Liver (tissue), 9 donors: ENCODE results near the gene YY1. TPM values are rescaled to one million over a fixed set of nuclear protein-coding genes. Genes with fewer than 3 reads are reported as not detected.

ENCODE experiments used
- DNase-seq: peaks from one replicate; pipeline ENCODE4 v3.0.0-alpha.2; 2017; ENCODE audit warnings: low spot score
- H3K27ac ChIP-seq, 2 donors: one replicate each; pipeline ENCODE4 v1.7.0; 2013; ENCODE audit warnings: inconsistent platforms in 2 of 2, low read length in 2 of 2, control low read depth in 1 of 2, low read depth in 1 of 2, mild to moderate bottlenecking in 1 of 2
- H3K27me3 ChIP-seq, 4 donors: one replicate each; pipeline versions ENCODE4 v1.6.1 to v1.7.0; 2013; ENCODE audit warnings: low read length in 3 of 4, inconsistent platforms in 1 of 4, mild to moderate bottlenecking in 1 of 4, moderate library complexity in 1 of 4; ENCODE audit not compliant: control insufficient read depth in 4 of 4, insufficient read depth in 4 of 4
- H3K36me3 ChIP-seq, 4 donors: one replicate each; pipeline versions ENCODE4 v1.6.1 to v1.7.0; 2013; ENCODE audit warnings: low read length in 3 of 4, mild to moderate bottlenecking in 3 of 4, low read depth in 1 of 4, moderate library complexity in 1 of 4; ENCODE audit not compliant: control insufficient read depth in 4 of 4, insufficient read depth in 3 of 4
- H3K4me1 ChIP-seq, 4 donors: one replicate each; pipeline versions ENCODE4 v1.6.1 to v1.7.0; 2013; ENCODE audit warnings: low read length in 3 of 4, mild to moderate bottlenecking in 3 of 4, moderate library complexity in 1 of 4; ENCODE audit not compliant: control insufficient read depth in 4 of 4, insufficient read depth in 4 of 4
- H3K4me3 ChIP-seq, 3 donors: one replicate each; pipeline versions ENCODE4 v1.6.1 to v1.7.0; 2013; ENCODE audit warnings: low read length in 3 of 3, control low read depth in 1 of 3, low read depth in 1 of 3, mild to moderate bottlenecking in 1 of 3
- H3K9ac ChIP-seq, 2 donors: one replicate each; pipeline ENCODE4 v1.7.0; 2013; ENCODE audit warnings: low read length in 2 of 2, mild to moderate bottlenecking in 2 of 2, moderate library complexity in 2 of 2, control low read depth in 1 of 2, low read depth in 1 of 2
- H3K9me3 ChIP-seq, 4 donors: one replicate each; pipeline versions ENCODE4 v1.6.1 to v1.7.0; 2013; ENCODE audit warnings: low read length in 3 of 4; ENCODE audit not compliant: control insufficient read depth in 4 of 4
- EGR1 ChIP-seq, 2 donors: IDR thresholded peaks; 2 replicates each; pipeline ENCODE4 v1.6.1; 2016 to 2018; ENCODE audit warnings: antibody characterized with exemption in 2 of 2, low read depth in 2 of 2
- FOXA1 ChIP-seq: IDR thresholded peaks from 2 replicates; pipeline ENCODE4 v1.6.1; 2016; ENCODE audit warnings: antibody characterized with exemption
- FOXA2 ChIP-seq: IDR thresholded peaks from 2 replicates; pipeline ENCODE4 v1.6.1; 2016; ENCODE audit warnings: antibody characterized with exemption
- GABPA ChIP-seq, 2 donors: IDR thresholded peaks in 1 of 2; conservative IDR thresholded peaks in 1 of 2; 2 replicates each; pipeline ENCODE4 v1.6.1; 2016; ENCODE audit warnings: antibody characterized with exemption in 2 of 2, mild to moderate bottlenecking in 1 of 2, moderate library complexity in 1 of 2
- HNF4A ChIP-seq, 2 donors: conservative IDR thresholded peaks; 2 replicates each; pipeline ENCODE4 v1.6.1; 2016; ENCODE audit warnings: antibody characterized with exemption in 2 of 2, mild to moderate bottlenecking in 2 of 2
- HNF4G ChIP-seq: IDR thresholded peaks from 2 replicates; pipeline ENCODE4 v1.6.1; 2016; ENCODE audit warnings: antibody characterized with exemption
- JUND ChIP-seq, 2 donors: IDR thresholded peaks; 2 replicates each; pipeline ENCODE4 v1.6.1; 2016; ENCODE audit warnings: antibody characterized with exemption in 2 of 2
- NR2F2 ChIP-seq: IDR thresholded peaks from 2 replicates; pipeline ENCODE4 v1.6.1; 2016; ENCODE audit warnings: antibody characterized with exemption
- RAD21 ChIP-seq, 2 donors: IDR thresholded peaks; 2 replicates each; pipeline ENCODE4 v1.6.1; 2016; ENCODE audit warnings: antibody characterized with exemption in 2 of 2, mild to moderate bottlenecking in 2 of 2
- RXRA ChIP-seq, 2 donors: IDR thresholded peaks; 2 replicates each; pipeline ENCODE4 v1.6.1; 2017 to 2018; ENCODE audit warnings: antibody characterized with exemption in 2 of 2, mild to moderate bottlenecking in 1 of 2
- SP1 ChIP-seq: IDR thresholded peaks from 2 replicates; pipeline ENCODE4 v1.6.1; 2018; ENCODE audit warnings: antibody characterized with exemption, mild to moderate bottlenecking
- TAF1 ChIP-seq: conservative IDR thresholded peaks from 2 replicates; pipeline ENCODE4 v1.6.1; 2016; ENCODE audit warnings: antibody characterized with exemption, mild to moderate bottlenecking
- YY1 ChIP-seq: IDR thresholded peaks from 2 replicates; pipeline ENCODE4 v1.6.1; 2016; ENCODE audit warnings: antibody characterized with exemption, mild to moderate bottlenecking
- WGBS: extraction: QIAGEN DNeasy Blood & Tissue Kit; methylation state at CpG from one replicate; pipeline ENCODE4 v1.1.7; 2013; 5-methylcytosine and 5-hydroxymethylcytosine counted together
- polyA plus RNA-seq, 2 donors: library from polyadenylated mRNA; stranded (reverse) in 1 of 2; unstranded in 1 of 2; fragments of 200-250 nt in 1 of 2; fragments of >200 nt in 1 of 2; fragmentation: Nextera tagmentation in 1 of 2; extraction: Ambion mirVana in 1 of 2; gene quantifications; one replicate each; pipeline versions ENCODE4 v1.2.1 to v1.2.3, GENCODE V29; 2013 to 2015
- total RNA-seq, 2 donors: library from RNA; depleted of rRNA; stranded (reverse); fragments of >200 nt; gene quantifications; one replicate each; pipeline ENCODE4 v1.2.3, GENCODE V29; 2014
- TF ChIP-seq, protein P1 (sequence below): IDR thresholded peaks from 2 replicates; pipeline ENCODE4 v1.6.1; 2016; ENCODE audit warnings: antibody characterized with exemption
- TF ChIP-seq, protein P2 (sequence below): IDR thresholded peaks from 2 replicates; pipeline ENCODE4 v1.6.1; 2016; ENCODE audit warnings: antibody characterized with exemption
- TF ChIP-seq, protein P3 (sequence below): IDR thresholded peaks from 2 replicates; pipeline ENCODE4 v1.6.1; 2016; ENCODE audit warnings: antibody characterized with exemption, mild to moderate bottlenecking
- TF ChIP-seq, protein P4 (sequence below): IDR thresholded peaks from 2 replicates; pipeline ENCODE4 v1.6.1; 2016; ENCODE audit warnings: antibody characterized with exemption
- TF ChIP-seq, protein P5 (sequence below): fragments of 150-350 bp; IDR thresholded peaks from 2 replicates; pipeline ENCODE4 v1.5.1; 2017; ENCODE audit warnings: improper control_type of control experiment, low read depth, low read length; ENCODE audit not compliant: missing input control
- donor health status: healthy.
- donor health status: healthy.
- donor health status: healthy.
- donor health status: healthy.
- donor health status: healthy.

Gene YY1
- total and polyA plus RNA-seq, 4 donors = 15.8 to 37.4 (median 28.8) TPM

DNA sequence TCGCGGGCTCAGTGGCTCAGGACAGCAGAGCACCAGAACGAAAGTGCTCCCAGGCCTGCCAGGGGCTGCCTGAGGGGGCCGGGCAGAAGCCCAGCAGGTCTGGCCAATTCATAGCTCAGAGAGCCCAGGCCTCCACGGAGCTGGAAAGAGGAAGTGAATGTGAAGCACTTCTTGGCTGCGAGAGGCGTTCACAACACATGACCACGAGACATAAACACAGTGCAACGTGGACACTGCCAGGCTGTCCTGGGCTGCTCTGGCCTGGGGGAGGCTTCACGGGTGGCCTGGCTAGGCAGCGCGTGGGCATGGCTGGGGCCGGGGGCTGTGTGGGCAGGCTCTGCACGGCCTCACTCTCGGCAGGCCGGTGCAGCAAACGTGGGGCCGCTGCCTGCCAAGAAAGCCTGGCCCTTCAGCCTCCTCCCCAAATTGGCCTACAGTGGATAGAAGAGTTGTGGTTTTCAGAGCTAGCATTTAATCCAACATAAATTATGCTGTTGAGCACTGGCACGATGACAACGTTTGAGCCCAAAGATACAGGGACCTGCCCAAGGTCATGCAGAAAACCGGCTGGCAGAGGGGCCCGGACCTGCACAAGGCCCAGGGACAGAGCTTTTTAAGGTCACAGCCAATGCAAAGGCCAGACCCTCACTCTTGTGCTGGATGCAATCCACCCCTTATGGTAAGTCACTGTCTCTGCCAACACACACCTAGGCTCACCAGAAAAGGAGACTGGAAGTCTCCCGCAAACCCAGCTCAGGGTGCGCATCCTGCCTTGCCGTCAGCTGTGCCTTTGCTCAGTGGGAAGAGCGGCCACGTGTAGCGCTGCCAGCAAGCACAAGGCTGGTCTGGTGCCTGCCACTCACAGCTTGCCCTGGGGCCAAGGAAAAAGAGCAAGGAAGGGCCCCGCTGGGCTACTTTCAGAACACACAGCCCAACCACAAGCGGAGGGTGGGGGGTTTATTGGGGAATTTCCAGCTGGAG is 58.7 kb downstream of the YY1 start:
- 74% methylated on average over 30 of the region's 30 CpGs for WGBS
- H3K9me3 ChIP-seq = no peaks in the 10 kb centered on the region
- no peaks in the 10 kb centered on the region for H3K27me3 ChIP-seq
- no peaks in the 10 kb centered on the region for H3K36me3 ChIP-seq
- H3K4me1 ChIP-seq = peaks cover 0 to 5% (median under 1%) of the 10 kb centered on the region in 4 donors
- no peak for DNase-seq
- peak overlapping the region in 1 of 2 donors; percentile 2 for H3K27ac ChIP-seq
- TF ChIP-seq, protein P1, sequence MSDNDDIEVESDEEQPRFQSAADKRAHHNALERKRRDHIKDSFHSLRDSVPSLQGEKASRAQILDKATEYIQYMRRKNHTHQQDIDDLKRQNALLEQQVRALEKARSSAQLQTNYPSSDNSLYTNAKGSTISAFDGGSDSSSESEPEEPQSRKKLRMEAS = no peak
- TF ChIP-seq FOXA2 (no peak), TAF1 (no peak), GABPA (IDR thresholded peaks at IDR 0.05 in 1 of 2, conservative IDR thresholded peaks at IDR 0.05 in 1 of 2) (no peak), NR2F2 (no peak)
- TF ChIP-seq, protein P2, sequence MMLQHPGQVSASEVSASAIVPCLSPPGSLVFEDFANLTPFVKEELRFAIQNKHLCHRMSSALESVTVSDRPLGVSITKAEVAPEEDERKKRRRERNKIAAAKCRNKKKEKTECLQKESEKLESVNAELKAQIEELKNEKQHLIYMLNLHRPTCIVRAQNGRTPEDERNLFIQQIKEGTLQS = no peak
- H3K4me3 ChIP-seq = no peak overlapping the region
- H3K9ac ChIP-seq = no peak overlapping the region

DNA sequence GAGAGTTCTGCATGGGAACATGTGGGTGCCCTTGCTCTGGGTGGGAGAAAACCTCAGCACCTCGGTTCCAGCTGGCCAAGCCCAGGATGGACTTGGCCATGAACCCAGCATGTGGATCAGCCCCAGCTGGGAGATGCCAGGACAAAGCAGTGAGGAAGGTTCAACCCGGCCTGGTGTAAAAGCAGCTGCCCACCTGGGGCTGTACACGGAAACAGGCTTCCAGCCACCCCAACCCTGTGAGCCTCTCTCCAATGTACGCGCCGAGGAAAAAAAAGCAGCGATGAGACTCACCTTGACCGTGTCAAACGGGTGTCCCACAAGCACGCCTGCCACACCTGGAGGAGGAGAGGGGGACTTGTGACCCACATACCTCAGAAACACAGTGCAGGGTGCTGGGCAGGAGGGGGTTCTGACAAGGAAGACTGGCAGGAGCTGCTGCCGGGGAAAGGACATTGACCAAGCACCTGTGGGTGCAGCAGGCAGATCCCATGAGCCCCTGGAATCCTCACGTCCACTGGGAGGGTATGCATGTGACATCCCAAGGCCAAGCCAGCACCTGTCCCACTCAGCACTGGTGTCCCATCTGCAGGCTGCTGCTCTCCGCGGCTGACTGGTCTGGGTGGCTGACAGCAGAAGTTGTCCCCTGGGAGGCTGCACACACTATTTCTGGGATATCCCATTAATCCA is 59.8 kb downstream of the YY1 start:
- no peak for DNase-seq
- no peaks in the 10 kb centered on the region for H3K27me3 ChIP-seq
- H3K4me1 ChIP-seq = peaks cover 0 to 5% (median under 1%) of the 10 kb centered on the region in 4 donors
- H3K9ac ChIP-seq = no peak overlapping the region
- H3K9me3 ChIP-seq = no peaks in the 10 kb centered on the region
- no peak overlapping the region for H3K27ac ChIP-seq
- no peak overlapping the region for H3K4me3 ChIP-seq
- TF ChIP-seq, protein P1 = no peak
- no peak for TF ChIP-seq JUND (IDR thresholded peaks at IDR 0.05)
- no peak for TF ChIP-seq FOXA1
- no peak for TF ChIP-seq RXRA (IDR thresholded peaks at IDR 0.05)
- TF ChIP-seq, protein P2 = no peak
- TF ChIP-seq, protein P3, sequence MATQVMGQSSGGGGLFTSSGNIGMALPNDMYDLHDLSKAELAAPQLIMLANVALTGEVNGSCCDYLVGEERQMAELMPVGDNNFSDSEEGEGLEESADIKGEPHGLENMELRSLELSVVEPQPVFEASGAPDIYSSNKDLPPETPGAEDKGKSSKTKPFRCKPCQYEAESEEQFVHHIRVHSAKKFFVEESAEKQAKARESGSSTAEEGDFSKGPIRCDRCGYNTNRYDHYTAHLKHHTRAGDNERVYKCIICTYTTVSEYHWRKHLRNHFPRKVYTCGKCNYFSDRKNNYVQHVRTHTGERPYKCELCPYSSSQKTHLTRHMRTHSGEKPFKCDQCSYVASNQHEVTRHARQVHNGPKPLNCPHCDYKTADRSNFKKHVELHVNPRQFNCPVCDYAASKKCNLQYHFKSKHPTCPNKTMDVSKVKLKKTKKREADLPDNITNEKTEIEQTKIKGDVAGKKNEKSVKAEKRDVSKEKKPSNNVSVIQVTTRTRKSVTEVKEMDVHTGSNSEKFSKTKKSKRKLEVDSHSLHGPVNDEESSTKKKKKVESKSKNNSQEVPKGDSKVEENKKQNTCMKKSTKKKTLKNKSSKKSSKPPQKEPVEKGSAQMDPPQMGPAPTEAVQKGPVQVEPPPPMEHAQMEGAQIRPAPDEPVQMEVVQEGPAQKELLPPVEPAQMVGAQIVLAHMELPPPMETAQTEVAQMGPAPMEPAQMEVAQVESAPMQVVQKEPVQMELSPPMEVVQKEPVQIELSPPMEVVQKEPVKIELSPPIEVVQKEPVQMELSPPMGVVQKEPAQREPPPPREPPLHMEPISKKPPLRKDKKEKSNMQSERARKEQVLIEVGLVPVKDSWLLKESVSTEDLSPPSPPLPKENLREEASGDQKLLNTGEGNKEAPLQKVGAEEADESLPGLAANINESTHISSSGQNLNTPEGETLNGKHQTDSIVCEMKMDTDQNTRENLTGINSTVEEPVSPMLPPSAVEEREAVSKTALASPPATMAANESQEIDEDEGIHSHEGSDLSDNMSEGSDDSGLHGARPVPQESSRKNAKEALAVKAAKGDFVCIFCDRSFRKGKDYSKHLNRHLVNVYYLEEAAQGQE = no peak
- TF ChIP-seq TAF1 = no peak
- no peak for TF ChIP-seq HNF4G
- TF ChIP-seq, protein P4, sequence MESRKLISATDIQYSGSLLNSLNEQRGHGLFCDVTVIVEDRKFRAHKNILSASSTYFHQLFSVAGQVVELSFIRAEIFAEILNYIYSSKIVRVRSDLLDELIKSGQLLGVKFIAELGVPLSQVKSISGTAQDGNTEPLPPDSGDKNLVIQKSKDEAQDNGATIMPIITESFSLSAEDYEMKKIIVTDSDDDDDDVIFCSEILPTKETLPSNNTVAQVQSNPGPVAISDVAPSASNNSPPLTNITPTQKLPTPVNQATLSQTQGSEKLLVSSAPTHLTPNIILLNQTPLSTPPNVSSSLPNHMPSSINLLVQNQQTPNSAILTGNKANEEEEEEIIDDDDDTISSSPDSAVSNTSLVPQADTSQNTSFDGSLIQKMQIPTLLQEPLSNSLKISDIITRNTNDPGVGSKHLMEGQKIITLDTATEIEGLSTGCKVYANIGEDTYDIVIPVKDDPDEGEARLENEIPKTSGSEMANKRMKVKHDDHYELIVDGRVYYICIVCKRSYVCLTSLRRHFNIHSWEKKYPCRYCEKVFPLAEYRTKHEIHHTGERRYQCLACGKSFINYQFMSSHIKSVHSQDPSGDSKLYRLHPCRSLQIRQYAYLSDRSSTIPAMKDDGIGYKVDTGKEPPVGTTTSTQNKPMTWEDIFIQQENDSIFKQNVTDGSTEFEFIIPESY = no peak
- no peak for TF ChIP-seq EGR1 (IDR thresholded peaks at IDR 0.05; ENCODE audit: low read depth in 2 of 2)
- TF ChIP-seq, protein P5, sequence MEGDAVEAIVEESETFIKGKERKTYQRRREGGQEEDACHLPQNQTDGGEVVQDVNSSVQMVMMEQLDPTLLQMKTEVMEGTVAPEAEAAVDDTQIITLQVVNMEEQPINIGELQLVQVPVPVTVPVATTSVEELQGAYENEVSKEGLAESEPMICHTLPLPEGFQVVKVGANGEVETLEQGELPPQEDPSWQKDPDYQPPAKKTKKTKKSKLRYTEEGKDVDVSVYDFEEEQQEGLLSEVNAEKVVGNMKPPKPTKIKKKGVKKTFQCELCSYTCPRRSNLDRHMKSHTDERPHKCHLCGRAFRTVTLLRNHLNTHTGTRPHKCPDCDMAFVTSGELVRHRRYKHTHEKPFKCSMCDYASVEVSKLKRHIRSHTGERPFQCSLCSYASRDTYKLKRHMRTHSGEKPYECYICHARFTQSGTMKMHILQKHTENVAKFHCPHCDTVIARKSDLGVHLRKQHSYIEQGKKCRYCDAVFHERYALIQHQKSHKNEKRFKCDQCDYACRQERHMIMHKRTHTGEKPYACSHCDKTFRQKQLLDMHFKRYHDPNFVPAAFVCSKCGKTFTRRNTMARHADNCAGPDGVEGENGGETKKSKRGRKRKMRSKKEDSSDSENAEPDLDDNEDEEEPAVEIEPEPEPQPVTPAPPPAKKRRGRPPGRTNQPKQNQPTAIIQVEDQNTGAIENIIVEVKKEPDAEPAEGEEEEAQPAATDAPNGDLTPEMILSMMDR = no peak
- TF ChIP-seq RAD21 (IDR thresholded peaks at IDR 0.05) = no peak
- no peak for TF ChIP-seq SP1
- no peak for TF ChIP-seq YY1
- no peak for TF ChIP-seq FOXA2
- no peak for TF ChIP-seq HNF4A (conservative IDR thresholded peaks at IDR 0.05)
- TF ChIP-seq NR2F2 = no peak
- no peak for TF ChIP-seq GABPA (IDR thresholded peaks at IDR 0.05 in 1 of 2, conservative IDR thresholded peaks at IDR 0.05 in 1 of 2)
- WGBS = 92% methylated on average over 14 of the region's 14 CpGs
- H3K36me3 ChIP-seq = no peaks in the 10 kb centered on the region
